SK-N-MC (cell line): ENCODE results near the gene DGKB.

Experiments
- EZH2 ChIP-seq: fragments of 200-600 bp; sonication (generic); IDR thresholded peaks from one replicate; pipeline ENCODE4 v1.6.1; 2017; ENCODE audit warnings: antibody characterized with exemption
- FOXP2 ChIP-seq: optimal IDR thresholded peaks from 2 replicates; pipeline ENCODE3; 2011; ENCODE audit warnings: mild to moderate bottlenecking, moderate library complexity; ENCODE audit not compliant: insufficient read depth; ENCODE audit errors: extremely low read length, control extremely low read depth
- POLR2AphosphoS5 ChIP-seq: IDR thresholded peaks from 2 replicates; pipeline ENCODE4 v1.6.1; 2012; ENCODE audit warnings: mild to moderate bottlenecking, low read depth, low read length, borderline replicate concordance

GRCh38 chr7:14858410-14858809, 44.1 kb downstream of the DGKB start:
- TF ChIP-seq FOXP2 (no peak), POLR2AphosphoS5 (no peak), EZH2 (no peak)
